Right ventricle myocardium inferior (tissue), 1 donor: ENCODE results near the gene PAGE3. TPM values are rescaled to one million over a fixed set of nuclear protein-coding genes. Genes with fewer than 3 reads are reported as not detected.

ENCODE experiments used
- ATAC-seq: fragments of 200-7000 bp; cut with Tn5 transposase; one replicate; pipeline ENCODE4 v1.9.1; 2020; ENCODE audit warnings: mild to moderate bottlenecking, moderate library complexity
- DNase-seq: peaks from one replicate; pipeline ENCODE4 v3.0.0; 2021; ENCODE audit errors: missing footprints
- intact Hi-C: fragments of 100-400 bp; cut with DNase I; formaldehyde crosslinking; loops from one replicate; pipeline ENCODE4 v1.11.0; 2022
- long read RNA-seq: library from polyadenylated mRNA; unstranded; transcript quantifications from one replicate; pipeline ENCODE4 v2.0.0, GENCODE V29; 2021
- total RNA-seq: library from RNA; stranded (reverse); fragmentation: NEBNext Ultra II Directional; extraction: Animal tissue kit (Norgen Biotek cat#: 25700); gene quantifications from one replicate; pipeline ENCODE4 v1.2.1, GENCODE V29; 2021
- donor health status: DM: no; HTN: yes; CAD: no; lungs with severe emphysema.

Gene PAGE3, protein sequence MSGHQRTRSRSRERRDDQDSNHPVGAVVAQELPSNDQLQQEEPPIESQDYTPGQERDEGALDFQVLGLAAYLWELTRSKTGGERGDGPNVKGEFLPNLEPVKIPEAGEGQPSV
- not detected for total RNA-seq
- long read RNA-seq = 0 reads

DNA sequence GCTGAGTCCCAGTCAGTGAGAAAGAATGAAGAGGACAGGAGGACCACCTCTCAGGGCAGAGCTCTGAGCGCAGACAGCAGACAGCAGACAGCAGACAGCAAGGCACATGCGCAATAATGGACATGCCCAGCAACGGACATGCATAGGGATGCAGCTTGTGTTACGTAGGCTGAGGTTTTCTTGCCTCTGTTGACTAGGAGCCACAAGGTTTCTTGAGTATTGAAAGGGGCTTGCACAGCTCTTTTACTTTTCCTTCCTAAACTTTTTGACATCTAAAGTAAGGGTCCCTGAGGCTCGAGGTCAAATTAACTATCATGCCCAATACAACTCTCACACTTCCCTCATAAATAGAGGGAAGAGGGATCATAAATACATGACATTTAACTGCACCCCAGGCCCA, at the start of gene PAGE3:
PAGE3 (minus strand) TSS at position 101 of the 400 bp plus-strand sequence. CDS start 1,013 bp downstream, outside the sequence.
- DNase-seq (no peak), ATAC-seq (no peak)
- intact Hi-C loops = no loop called here

GRCh38 chrX:55312655-55313054, 47.9 kb upstream of the PAGE3 start:
- intact Hi-C loops = no loop called here
- no peak for ATAC-seq
- DNase-seq = no peak

DNA sequence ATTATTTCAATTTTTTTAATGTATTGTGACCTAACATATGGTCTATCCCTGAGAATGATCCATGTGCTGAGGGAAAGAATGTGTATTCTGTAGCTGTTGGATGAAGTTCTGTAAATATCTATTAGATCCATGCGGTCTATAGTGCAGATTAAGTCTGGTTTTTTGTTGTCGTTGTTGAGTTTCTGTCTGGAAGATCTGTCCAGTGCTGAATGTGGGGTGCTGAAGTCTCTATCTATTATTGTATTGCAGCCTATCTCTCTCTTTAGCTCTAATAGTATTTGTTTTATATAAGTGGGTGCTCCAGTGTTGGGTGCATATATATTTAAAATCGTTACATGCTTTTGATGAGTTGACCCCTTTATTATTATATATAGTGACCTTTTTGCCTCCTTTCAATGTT, 26.2 kb upstream of the PAGE3 start:
- ATAC-seq = no peak

GRCh38 chrX:55279832-55280231, 15.1 kb upstream of the PAGE3 start:
- intact Hi-C loops = no loop called here
- ATAC-seq (no peak), DNase-seq (no peak)

More for the DNA sequence above, 26.2 kb upstream of the PAGE3 start:
- intact Hi-C loops = no loop called here
- no peak for DNase-seq

DNA sequence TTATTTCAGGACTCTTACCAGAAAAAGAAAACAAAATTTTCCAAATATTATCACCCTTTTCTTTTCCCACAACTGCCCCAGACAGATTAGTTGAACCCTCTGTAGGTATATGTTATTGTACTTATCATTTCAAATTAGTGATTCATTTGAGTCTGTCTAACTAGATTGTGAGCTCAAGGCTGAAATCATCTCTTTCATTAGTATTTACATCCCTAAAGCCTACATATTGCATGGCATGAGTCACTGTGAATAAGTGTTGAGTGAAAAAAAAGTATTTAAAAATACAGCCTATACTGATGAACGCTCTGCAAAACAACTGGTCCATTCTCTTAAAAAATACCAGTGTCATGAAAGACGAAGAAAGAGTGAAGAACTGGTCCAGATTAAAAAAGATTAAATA, 3.9 kb downstream of the PAGE3 start:
- intact Hi-C loops = no loop called here
- ATAC-seq (no peak), DNase-seq (no peak)

DNA sequence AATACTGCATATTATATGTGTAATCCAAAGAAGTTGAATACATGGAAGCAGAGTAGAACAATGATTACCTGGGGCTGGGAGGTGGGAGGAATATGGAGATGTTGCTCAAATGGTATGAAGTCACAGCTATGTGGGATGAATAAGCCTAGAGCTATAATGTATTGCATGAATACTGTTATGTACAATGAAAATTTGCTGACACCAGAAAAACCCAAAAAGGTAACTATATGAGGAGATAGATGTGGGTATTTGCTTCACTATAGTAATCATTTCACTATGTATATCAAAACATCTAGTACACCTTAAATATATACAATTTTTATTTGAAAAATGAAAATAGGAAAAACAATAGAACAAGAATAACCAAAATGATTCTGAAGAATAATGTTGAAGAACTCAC, 11.2 kb downstream of the PAGE3 start:
- intact Hi-C loops = no loop called here
- ATAC-seq (no peak), DNase-seq (no peak)

DNA sequence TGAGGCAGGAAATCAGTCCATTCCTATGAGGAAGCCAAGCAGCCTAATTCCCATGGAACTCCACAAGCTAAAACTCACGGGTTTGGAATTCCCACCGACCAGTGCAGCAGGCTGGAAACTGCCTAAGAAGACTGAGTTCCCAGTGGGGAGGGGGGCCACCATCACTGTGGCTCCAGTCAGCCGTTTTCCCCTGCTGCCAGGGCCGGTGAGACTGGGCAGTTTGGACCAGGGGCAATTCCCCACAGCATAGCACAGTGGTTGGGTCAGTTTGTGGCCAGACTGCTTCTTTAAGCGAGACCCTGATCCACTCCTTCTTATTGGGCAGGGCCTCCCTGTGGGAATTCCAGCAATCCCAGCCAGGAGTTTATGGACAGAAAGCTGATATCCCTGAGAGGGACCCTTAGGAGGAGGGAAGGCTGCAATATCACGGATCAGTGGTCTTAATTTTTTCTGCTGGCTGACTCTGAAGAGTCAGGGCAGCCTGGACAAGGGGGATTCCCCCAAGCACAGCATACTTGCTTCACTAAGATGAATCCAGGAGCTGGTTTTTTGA, 23.9 kb downstream of the PAGE3 start:
- ATAC-seq (no peak), DNase-seq (no peak)
- intact Hi-C loops = no loop called here

GRCh38 chrX:55220119-55220794, 44.5 kb downstream of the PAGE3 start, which contains the start of gene PAGE5:
Gene PAGE5, plus strand, starts transcription at chrX:55220346. Its CDS starts 1,037 bp downstream, at chrX:55221383.
- no peak for ATAC-seq
- intact Hi-C loops = no loop called here

DNA sequence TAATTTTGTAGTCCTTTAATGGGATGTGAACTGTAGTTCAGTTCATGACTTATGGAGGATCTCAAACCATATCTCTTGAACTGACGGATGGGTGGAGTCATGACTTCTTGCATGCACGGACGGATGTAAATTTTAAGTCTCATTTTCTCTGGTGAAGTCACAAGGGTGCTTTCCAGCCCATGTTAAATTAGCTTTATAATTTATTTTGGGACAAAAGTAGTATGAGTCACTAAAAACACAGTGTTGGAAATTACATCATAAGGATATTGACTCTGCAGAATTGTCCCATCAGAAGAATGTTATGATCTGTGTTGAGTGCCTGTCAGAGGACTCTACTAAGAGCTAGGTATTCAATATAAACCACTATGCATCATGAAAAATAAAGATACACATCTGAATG, 51.3 kb downstream of the PAGE3 start:
- DNase-seq (no peak), ATAC-seq (no peak)
- intact Hi-C loops = no loop called here

More at GRCh38 chrX:55220119-55220794, 44.5 kb downstream of the PAGE3 start, which contains the start of gene PAGE5:
- DNase-seq = no peak

GRCh38 chrX:55210931-55211677, 53.6 kb downstream of the PAGE3 start:
- DNase-seq (no peak), ATAC-seq (no peak)
- intact Hi-C loops = no loop called here

Other genes starting within 250 kb of the PAGE3 start
- gene ALAS2, start 233.9 kb downstream of the PAGE3 start, total RNA-seq = 0.68 TPM
- gene PAGE2B, start 189.9 kb downstream of the PAGE3 start, total RNA-seq = not detected
- gene PAGE2, start 175.9 kb downstream of the PAGE3 start, total RNA-seq = not detected
- gene PAGE5, start 44.6 kb downstream of the PAGE3 start, total RNA-seq = not detected
- 11.1 TPM for gene MAGEH1, start 187.2 kb upstream of the PAGE3 start, total RNA-seq
- 1.2 TPM for gene USP51, start 224.9 kb upstream of the PAGE3 start, total RNA-seq